GM12875 (cell line): ENCODE results near the gene TUBGCP6.
"Not testable (repeated sequence)": the region's sequence is repeated elsewhere in the genome, so short reads cannot be mapped to it uniquely, and the experiment has no call there.

Experiments
- H3K4me3 ChIP-seq: one replicate; pipeline ENCODE4 v1.5.1; 2011; ENCODE audit warnings: low read depth, low read length, control low read depth
- TF ChIP-seq, protein P1 (sequence below): IDR thresholded peaks from 2 replicates; pipeline ENCODE4 v1.5.1; 2011; ENCODE audit warnings: low read depth, mild to moderate bottlenecking, control low read depth, inconsistent platforms, low read length, moderate library complexity, borderline replicate concordance; ENCODE audit not compliant: insufficient read depth

Gene TUBGCP6

DNA sequence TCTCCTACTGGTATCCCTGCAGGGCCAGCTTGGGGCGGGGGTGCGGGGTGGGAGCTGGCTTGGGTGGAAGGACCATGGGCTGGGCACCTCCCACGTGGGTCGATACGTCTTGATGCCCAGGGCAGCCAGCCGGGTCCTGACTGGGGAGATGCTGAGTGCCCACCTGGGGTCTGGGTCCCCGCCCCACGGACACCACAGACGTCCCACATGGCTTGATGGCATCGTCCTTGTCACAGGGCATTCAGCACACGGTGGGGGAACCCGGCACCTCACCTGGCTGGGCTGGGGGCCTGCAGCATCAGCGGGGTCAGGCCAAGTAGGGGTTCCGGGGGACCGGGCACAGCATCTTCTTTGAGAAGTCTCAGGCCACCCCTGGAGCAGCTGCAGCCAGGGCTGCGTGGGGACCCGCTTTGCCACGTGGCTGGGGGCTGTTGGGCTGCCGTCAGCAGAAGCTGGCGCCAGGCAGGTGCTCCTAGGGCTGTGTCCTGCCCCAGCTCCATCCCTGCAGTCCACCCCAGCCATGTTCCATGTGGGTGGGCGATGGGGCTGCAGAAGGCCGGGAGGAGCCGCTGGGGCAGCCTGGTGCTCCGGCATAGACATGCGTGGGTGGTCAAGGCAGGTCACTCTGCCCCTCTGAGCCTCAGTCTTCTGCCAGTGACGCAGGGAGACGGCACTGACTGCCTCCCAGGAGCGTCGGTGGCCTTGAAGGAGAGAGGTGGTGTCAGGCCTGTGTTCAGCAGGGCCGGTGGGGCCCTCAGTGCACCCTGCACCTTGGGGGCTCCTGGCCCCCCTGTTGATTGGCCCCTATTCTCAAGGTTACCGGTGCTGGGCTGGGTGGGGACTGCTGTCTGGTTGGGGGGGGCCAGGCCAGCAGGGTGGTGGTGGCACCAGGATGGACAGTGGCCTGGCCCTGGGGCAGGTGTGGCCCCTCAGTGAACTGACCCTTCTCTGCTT, 35.6 kb downstream of the TUBGCP6 start:
- TF ChIP-seq, protein P1, sequence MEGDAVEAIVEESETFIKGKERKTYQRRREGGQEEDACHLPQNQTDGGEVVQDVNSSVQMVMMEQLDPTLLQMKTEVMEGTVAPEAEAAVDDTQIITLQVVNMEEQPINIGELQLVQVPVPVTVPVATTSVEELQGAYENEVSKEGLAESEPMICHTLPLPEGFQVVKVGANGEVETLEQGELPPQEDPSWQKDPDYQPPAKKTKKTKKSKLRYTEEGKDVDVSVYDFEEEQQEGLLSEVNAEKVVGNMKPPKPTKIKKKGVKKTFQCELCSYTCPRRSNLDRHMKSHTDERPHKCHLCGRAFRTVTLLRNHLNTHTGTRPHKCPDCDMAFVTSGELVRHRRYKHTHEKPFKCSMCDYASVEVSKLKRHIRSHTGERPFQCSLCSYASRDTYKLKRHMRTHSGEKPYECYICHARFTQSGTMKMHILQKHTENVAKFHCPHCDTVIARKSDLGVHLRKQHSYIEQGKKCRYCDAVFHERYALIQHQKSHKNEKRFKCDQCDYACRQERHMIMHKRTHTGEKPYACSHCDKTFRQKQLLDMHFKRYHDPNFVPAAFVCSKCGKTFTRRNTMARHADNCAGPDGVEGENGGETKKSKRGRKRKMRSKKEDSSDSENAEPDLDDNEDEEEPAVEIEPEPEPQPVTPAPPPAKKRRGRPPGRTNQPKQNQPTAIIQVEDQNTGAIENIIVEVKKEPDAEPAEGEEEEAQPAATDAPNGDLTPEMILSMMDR, result no peak
- H3K4me3 ChIP-seq, result no peak overlapping the region

DNA sequence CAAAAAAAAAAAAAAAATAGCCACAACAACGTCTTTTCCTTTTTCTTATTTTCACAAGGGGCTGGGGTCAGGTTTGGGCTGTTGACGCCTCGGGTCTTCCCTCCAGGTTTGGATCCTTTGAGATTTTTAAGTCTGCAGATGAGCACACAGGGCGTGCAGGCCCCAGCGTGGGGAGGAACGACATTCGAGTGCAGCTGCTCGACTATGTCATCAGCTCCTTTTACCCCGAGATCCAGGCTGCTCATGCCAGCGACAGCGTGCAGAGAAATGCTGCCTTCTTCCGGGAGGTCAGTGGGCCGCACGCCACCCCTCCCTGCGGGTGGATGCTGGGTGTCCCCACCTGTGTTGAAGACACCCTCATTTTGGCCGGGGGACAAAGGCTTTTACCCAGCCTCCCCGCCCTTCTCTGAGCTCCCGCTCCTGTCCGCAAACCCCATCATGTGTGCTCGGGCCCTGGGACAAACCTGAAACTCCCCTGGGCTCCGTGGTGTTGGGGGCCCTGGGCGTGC, 36.3 kb downstream of the TUBGCP6 start:
- no peak overlapping the region for H3K4me3 ChIP-seq
- TF ChIP-seq, protein P1, result no peak

DNA sequence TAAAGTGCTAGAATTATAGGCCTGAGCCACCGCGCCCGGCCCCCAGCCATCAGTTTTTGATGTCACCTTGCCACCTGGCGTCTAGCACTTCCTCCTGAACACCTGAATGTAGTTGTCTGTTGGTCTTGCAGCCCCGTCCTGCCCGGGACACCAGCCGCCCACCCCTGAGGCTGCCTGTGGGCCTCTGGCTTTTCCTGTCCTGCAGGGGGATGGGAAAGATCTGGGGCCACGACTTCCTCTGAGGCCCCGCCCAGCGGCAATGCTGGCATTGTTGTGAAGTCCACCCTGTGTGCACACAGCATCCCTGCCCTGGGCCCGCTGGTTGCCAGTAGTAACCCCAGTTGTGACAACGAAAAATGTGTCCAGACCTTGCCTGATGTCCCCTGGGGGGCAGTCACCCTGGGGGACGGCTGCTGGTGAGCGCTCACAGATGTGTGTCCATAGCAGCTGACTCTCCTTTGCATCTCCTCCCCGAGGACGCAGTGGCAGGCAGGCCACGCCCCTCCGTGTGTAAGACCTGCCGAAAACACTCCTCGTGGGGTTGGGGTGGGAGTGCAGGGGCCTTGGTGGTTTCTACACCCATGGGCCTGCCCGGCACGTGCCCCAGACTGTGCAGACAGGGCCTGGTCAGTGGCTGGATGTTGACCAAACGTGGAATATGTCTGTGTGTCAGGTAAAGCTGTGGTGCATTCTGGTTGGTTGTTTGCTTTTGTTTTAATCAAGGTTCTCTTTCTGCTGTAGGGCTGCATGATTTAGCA, 37.3 kb downstream of the TUBGCP6 start:
- no peak overlapping the region for H3K4me3 ChIP-seq
- TF ChIP-seq, protein P1, result no peak

DNA sequence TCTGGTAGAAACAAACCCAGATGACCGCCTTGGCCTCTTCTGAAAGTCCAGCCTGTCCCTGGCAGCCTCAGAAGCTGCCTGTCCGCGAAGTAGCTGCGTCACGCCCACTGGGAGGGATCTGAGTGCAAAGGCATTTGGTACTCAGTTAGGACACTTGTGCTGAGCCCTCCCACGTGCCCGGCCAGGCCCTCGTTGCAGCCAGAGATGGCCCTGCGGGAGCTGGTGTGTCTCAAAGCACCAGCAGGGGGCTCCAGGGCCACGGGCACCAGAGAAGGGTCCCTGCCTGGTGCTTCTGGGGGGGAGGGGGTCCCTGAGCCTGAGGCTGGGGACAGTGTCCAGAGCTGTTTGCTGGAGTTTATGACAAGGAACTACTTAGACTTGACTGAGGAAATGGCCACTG, 38.2 kb downstream of the TUBGCP6 start:
- TF ChIP-seq, protein P1, result peak; percentile 57

DNA sequence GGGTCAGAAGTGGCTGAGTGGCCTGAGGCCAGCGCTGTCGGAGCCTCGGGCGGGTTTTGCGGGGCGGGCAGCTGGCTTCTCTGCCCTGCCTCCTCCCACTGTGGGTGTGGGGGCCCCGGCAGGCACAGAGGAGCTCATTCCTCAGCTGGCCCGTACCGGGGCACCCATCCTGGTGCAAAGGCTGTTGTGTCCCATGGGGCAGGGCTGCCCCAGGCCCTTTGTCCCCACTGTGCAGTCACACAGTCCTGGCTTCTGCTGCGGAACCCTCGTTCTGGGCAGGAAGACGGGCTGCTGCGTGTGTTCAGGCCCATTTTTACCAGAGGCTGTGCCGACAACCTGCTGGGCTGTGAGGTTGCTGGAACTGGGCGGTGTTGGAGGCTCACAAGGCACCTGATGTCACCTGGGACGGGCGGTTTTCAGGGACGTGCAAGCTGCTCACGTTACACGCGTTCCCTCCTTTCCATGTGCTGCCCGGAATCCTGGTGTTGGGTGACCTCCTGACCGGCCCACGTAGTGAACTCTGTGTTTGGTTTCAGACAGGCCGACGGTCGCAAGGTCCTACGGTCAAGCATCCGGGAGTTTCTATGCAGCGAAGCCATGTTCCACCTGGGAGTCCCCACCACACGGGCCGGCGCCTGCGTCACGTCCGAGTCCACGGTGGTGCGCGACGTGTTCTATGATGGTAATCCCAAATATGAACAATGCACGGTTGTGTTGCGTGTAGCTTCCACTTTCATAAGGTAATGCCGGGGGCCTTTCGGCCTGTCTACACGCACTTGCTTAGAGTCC, 38.8 kb downstream of the TUBGCP6 start:
- TF ChIP-seq, protein P1, result no peak
- H3K4me3 ChIP-seq, result no peak overlapping the region

More for the DNA sequence above, 38.2 kb downstream of the TUBGCP6 start:
- H3K4me3 ChIP-seq, result no peak overlapping the region

DNA sequence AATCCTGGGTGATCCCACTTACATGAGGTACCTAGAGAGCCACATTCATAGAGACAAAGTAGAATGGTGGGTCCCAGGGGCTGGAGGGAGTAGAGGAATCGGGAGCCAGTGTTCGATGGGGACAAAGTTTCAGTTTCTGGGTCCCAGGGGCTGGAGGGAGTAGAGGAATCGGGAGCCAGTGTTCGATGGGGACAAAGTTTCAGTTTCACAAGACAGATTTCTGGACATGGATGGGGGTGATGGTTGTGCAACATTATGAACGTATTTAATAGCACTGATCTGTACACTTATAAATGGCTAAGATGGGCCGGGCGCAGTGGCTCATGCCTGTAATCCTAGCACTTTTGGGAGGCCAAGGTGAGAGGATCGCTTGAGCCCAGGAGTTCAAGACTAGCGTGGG, 39.8 kb downstream of the TUBGCP6 start:
- H3K4me3 ChIP-seq, result not testable (repeated sequence)

DNA sequence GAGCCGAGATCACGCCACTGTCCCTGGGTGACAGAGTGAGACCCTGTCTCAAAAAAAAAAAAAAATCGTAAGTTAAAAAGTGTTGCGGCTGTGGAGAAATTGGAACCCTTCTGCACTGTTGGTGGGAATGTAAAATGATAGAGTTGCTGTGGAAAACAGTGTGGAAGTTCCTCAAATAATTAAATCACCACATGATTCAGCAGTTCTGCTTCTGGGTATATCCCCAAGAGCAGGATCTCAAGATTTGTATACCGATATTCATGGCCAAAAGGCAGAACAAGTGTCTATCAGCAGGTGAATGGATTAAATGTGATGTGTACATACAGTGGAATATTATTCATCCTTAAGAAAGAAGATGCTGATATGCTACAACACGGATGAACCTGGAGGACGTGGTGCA, 40.3 kb downstream of the TUBGCP6 start:
- TF ChIP-seq, protein P1, result no peak

More for the DNA sequence above, 40.3 kb downstream of the TUBGCP6 start:
- no peak overlapping the region for H3K4me3 ChIP-seq
